ENCODE data around the gene DLG2.
"Not testable (repeated sequence)": the region's sequence is repeated elsewhere in the genome, so short reads cannot be mapped to it uniquely, and the experiment has no call there.

Gene DLG2

DNA sequence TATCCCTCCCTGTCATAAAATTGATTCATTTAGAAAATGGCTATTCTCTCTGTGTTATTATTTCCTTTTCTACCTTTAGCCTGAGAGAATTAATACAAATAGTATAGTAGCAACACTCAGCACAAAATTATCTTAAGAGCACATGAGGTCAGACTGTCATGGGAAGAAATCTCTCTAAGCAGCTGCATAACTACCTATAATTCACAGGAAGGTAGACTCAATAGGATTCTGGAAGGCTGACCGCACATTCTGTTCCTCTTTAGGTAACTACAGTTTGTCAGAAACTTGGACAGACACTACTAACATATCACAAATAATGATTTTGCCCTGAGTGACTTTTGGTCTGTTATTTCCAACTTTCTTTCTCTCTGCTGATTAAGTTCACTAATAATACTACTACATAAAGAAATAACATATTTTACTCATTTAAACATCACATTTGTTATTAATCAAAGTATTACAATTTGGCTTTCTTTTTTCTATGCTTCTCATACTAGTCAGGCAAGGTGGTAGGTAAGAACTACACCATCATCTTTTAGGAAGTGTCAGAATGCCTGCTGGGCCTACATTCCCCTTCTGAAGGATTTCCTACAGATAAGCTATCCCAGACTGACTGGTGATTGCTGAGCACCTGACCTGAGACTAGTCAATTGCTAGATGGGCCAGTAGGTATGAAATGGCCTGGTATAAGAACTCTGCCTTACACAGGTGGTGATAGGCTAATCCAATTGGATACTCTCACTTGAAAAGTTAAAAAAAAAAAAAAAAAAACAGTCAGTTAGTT, 325.1 kb downstream of the DLG2 start:
- DNase-seq = no peak

DNA sequence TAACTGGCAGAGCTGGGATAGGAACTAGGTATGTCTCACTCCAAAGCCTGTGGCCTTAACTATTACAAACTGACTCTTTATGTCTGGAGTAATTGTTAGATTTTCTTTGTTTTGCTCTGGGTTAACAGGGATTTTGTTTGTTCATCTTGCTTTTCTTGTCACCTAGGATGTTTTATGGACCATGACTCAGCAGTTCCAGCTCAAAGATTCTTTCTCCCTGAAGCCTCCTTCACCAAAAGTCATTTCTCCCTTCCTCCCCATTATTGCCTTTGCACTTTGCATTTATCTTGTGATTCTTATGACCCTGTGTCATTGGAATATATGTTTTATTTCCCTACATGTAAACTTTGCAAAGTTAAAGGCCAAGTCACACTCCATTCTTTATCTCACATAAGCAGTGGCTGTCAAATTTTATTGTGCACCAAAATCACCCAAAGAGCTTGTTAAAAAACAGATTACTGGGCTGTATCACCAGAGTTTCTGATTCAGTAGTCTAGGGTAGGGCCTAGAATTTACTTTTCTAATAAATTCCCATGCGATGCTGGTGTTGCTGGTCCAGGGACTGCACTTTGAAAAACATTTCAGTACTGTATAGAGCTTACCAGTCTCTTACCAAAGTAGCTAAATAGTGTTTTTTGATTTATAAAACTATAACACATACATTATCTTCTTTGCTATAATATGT, 327.7 kb downstream of the DLG2 start:
- DNase-seq = no peak

DNA sequence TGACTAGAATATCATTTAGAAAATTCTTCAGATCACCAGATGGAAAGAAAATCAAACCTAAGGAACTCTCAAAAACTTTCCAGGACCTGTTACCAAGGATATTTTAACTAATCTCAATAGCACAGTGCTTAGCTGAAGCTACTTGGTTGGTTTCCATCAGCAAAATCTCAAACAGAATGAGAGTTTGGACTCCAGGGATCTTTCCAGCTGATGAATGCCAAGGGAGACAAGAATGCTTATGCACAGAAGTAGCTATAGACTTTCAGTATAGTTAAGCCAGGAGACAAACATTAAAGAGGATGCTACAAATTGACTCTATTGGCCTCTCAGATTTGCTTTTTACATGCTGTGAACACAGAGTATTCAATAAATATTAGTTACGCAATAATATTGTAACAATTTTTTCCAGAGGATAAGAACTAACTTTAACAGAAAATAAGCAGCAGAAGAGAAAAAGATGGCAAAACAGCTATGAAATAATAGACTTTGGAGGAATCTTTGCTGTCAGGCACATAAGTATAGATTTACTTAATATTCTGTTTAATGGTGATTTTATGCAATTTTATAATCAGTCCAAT, 331.4 kb downstream of the DLG2 start:
- DNase-seq = no peak

DNA sequence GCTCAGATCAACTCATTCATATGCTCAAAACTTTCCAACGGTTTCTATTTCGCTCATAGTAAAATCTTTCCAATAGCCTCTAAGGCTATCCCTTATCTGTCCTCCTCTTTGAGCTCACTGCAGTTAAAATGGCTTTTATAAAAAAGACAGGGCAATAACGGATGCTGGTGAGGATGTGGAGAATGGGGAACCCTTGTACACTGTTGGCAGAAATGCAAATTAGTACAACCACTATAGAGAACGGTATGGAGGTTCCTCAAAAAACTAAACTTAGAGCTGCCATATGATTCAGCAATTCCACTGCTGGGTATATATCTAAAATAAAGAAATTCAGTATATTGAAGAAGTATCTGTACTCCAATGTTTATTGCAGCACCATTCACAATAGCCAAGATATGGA, 345.6 kb downstream of the DLG2 start:
- peak; percentile 63 to 83 for DNase-seq

DNA sequence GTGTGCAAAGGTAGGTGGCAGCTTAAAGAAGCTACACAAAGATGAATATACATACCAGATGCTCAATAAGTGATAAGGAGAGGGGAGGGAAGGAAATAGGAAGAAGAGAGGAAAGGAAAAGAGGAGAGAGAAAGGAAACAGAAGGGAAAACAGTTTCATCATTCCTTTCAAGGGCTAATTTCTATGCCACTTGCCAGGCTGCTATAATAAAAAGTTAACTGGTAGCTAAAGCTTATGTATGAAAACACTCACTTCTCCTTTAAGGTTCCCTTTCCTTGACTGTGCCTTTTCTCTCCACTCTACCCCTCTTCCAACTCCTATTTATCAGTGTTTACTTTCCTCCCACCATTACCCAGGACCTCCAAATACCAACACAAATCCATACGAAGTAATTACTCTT, 347.9 kb downstream of the DLG2 start:
- DNase-seq = peak; percentile 6 to 21

DNA sequence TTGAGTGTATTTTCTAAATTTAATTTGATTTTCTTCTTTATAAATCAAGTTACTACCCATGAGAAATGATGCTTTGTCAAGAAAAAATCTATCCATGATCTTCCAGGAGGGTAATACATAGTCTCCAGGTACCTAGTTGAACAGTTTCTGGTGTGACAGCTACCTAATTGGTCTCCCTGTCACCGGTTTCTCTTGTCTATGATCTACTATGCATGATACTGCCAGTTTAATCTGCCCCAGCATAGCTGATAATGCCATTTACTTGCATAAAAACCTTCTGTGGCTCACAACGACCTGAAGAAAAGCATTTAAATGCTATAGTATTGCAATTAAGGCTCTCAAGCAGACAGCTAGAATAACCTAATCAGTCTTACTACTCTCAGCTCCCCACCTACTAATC, 349.5 kb downstream of the DLG2 start:
- DNase-seq = no peak

DNA sequence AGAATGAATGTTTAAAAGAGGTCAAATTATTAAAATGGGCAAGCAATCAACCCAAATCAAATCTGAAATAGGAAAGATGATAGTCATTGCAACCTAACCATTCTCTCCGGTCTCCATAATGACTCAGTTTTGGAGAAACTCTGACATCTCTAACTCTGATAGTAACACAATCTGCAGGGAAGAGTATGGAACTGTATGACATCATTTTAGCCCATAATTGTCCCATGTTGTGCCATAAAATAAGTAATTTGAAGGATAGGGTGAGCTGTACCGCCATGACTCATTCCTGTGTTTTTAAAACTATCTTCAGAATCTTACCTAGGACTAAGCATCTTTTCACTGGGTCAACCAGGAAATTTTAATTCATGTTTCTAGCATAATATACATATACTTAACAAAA, 350.8 kb downstream of the DLG2 start:
- no peak for DNase-seq

DNA sequence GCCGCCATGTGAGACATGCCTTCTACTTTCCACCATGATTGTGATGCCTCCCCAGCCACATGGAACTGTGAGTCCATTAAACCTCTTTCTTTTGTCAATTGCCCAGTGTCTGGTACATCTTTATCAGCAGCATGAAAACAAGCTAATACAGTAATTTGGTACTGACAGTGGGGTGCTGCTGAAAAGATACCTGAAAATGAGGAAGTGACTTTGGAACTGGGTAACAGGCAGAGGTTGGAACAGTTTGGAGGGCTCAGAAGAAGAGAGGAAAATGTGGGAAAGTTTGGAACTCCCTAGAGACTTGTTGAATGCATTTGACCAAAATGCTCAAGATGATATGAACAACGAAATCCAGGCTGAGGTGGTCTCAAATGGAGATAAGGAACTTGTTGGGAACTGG, 356.8 kb downstream of the DLG2 start:
- not testable (repeated sequence) for DNase-seq

DNA sequence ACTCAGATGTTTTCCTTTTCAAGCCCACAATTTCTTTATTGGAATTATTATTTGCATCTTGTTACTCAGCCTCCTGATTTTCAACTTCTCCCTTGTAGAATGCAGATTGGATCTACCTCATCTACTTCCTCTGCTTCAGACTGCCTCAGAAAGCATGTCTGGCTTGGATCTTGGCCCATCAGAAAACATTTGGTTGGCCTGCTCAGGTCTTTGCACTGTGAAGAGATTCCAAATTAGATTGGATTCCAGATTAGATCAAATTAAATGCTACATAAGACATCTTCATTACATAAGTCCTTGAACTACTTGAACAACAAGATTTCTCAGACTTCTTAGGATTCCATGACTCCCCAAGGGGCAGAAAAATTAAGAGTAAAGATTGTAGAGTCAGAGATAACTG, 358.0 kb downstream of the DLG2 start:
- DNase-seq = peak in 1 of 2 experiments; percentile 29

DNA sequence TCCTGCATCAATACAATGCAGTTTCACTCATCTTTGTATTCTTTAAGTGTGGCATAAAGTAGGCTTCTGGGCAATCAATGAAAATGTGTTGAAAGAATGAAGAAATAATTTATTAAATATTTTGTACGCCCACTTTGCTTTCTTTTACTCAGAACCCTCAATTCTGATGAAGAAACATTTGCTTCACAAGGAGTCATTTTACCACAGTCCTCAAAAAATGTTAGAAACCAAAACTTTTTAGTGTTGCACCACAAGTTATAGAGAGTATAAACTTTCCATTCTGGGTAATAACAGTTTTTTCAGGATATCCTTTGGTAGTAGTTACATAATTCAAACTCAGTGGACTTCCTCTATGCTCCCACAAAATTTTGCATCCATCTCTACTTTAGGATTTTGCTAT, 360.5 kb downstream of the DLG2 start:
- DNase-seq = peak; percentile 40 to 55

DNA sequence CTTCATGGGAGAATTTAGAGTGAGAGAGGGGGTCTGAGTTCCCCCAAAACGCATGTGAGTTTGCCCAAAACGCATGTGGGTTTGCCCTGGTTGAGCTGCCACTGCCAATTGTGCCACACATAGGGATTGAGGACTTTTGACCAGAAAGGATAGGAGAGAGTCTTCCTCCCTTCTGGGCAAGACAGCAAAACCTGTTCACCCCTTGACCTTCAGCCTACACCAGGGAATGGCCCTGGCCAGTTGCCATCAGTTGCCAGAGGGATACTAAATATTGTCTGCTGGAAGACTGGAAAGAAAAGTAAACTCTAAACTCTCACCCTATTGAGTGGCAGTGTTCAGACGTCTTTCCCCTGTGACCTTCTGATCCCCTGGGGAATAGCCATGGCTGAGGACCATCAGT, 363.8 kb downstream of the DLG2 start:
- no peak for DNase-seq

DNA sequence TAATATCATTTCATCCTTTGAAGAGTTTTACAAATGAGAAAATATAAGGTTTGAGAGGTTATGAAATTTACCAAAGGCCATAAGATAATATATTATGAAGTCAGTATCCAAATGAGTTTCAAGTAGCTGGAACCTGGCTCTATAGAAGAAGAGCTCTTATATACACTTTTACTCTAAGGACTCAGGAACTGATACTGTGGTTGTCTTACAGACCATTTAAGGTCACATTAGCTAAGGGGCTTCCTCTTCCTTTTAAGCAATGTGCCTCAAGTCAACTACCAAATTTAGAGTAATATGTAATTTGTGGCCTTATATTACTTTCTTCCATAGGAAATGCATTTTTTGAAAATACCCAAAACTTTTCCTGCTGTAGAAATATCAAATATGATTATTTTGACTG, 369.3 kb downstream of the DLG2 start:
- peak; percentile 51 to 72 for DNase-seq

DNA sequence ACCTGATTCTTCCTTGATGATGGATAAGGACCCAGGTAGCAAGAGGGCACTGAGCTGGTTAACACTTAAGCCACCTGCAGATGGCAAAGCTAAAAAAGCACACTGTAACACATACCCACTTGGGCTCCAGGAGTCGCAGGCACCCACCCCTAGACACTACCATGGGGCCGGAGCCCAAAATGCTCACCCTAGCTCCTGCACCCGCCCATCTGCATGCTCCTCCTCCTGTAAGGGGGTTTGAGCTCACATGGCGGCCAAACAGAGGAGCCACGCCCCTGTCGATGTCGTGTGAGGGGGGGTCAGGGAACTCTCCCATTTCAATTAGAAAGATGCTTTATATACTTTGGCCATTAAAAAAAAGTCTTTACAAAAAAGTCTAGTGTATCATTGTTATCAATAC, 370.7 kb downstream of the DLG2 start:
- no peak for DNase-seq

DNA sequence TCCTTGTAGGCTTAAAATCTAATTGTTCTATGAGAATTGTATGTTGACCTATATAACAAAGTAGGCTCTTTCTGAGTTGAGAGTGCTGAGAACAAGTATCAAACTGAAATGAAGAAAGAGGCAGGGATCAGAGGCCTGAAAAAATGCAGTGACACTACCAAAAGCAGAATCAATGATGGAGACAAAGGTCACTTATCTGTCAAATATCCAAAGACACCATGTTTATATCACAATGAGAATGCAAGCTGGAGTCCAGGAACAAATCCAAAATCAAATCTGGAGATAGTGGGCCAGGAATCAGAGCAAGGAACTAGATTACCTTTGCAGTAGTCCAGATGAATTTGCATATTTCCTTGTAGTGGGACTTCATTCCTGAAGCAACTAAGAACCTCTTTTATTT, 377.7 kb downstream of the DLG2 start:
- no peak for DNase-seq

DNA sequence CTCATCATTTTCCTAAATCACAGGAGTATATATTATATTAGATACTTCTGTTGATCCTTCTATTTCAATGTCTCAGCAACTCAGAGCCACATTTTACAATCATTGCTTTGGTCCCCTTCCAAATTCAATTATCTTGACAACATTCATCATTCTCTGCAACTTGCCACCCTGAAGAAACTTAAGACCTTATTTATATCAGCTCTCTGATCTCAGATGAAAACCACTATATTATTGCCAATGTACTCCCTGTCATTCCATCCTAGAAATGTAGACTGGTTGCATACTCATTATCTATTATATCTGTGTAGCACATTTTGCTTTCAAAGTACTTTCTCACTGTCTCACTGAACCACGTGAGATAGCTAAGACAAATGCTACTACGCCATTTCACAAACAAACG, 379.3 kb downstream of the DLG2 start:
- DNase-seq = no peak

DNA sequence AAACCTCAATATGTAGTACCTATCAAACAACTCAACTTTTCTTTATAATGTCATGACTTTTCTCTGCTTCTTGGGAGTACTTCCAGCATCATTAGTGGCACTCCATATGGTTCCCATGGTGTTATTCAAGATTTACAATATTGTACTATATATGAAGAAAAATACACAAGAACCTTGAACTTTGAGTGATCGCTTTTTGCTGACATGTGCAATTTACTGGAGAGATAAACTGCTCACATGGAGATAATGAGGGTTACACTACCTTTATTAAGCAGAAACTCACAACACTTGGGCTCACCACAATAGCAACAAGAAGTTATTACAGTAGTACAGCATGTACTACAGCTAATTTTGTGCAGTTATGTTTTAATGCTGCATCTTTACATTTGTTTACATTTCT, 388.2 kb downstream of the DLG2 start:
- no peak for DNase-seq

DNA sequence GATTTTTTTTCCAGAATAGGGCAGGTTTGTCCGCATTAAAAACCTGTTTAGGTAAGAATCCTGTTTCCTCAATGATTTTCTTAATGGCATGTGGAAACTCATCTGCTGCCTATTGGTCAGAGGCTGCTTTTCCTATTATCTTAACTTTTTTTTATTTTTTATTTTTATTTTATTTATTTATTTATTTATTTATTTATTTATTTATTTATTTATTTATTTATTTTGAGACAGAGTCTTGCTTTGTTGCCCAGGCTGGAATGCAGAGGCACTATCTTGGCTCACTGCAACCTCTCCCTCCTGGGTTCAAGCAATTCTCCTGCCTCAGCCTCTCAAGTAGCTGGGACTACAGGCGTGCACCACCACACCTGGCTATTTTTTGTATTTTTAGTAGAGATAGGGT, 389.1 kb downstream of the DLG2 start:
- not testable (repeated sequence) for DNase-seq

DNA sequence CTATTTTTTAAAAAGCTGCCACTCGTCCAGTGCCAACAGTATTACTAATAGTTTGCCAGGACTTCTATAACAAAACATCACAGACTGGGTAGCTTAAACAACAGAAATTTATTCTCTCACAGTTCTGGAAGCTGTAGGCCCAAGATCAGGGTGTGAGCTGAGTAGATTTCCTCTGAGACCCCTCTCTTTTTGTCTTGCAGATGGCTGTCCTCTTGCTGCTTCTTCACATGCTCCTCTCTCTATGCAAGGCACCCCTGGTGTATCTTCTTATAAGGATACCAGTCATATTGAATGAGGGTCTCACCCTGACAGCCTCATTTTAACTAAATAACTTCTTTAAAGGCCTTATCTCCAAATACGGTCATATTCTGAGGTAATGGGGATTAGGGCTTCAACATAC, 390.9 kb downstream of the DLG2 start:
- DNase-seq = no peak

DNA sequence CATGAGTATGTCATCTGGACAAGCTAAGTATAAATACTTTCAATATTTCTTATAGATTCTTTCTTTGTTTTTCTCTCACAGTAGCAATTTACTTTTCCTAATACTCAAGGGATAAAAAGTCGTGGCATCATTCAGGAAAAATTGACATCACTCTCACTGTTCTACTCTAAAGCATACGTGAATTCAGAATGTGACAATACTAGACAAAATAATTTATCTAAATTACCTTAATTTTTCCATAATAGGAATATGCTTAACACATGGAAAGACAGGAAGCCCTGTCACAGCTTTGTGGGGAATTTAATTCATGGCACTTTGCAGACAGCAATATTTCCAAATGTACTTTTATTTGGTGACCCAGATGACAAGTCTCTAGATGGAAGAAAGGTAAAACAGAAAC, 394.6 kb downstream of the DLG2 start:
- DNase-seq = no peak

DNA sequence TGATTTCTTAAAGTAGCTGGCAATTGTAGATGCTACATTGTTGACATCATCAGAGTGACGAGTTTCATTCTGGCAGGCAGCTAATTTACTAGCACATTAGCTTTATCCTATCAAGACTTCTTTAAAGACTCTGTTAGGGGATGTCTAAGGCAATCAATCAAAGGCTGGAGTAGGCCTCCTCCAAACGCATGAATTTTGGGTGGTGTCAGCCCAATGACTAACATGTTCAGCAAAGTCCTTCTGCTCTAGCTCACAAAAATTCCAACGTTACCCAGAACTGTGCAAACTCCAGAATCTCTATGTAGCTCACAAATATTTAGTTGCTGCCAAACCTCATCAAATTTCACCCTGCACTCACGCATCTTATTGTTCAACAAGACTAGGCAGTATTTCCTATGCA, 395.6 kb downstream of the DLG2 start:
- no peak for DNase-seq

DNA sequence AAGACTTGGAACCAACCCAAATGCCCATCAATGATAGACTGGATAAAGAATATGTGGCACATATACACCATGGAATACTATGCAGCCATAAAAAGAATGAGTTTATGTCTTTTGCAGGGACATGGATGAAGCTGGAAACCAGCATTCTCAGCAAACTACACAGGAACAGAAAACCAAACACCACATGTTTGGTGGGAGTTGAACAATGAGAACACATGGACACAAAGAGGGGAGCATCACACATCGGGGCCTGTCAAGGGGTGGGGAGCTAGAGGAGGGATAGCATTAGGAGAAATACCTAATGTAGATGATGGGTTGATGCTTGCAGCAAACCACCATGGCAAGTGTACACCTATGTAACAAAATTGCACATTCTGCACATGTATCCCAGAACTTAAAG, 397.4 kb downstream of the DLG2 start:
- not testable (repeated sequence) for DNase-seq

DNA sequence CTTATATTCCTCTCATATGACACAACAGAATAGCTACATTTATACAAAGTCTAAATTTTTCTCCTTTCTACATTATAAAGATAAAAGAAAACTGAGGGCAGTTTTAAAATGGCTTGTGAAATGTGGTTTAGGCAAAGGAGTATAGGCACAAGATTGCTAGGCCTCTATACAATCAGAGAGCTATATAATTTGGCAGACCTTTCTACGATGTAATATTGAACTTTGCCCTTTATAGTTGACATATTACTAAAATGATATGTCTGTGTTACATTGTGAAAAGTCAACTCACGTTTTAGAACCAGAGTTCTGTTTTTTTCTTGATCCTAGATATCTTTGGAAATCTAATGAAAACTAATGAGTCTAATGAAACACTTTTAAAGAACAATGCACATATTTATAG, 430.2 kb downstream of the DLG2 start:
- DNase-seq = no peak

DNA sequence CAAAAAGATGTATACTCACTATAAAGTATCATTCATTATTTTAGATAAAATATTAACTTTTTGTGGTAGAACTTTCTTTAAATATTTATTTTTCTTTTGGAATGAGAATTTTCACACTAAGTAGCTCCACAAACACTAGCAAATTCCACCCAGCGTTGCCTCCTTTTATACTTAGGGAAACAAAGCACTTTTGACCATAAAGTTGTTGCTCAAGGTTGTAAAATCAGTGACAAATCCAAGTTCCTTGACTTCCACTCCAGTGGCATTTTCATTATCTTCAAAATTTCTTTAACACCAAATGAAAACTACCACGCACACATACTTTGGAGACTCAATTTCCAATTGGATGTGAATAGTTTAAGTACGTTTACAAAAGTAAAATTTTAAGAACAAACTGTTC, 431.2 kb downstream of the DLG2 start:
- no peak for DNase-seq

DNA sequence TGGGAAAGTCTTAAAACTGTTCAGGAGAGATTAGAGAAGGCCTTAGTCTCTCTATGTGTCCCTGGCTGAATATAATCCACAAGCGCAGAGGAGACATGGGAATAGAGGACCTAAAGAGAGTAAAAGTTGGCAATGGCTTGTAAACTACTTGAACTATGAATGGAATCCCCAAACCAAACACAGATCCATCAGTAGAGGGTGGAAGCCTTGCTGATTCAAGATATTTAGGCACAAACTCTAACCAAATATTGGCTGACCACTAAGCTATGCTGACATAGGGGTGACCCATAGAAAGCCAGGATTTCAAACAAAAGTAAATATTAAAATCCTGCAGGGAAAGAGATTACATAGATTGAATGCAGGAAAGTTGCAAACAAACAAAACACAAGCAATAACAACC, 439.2 kb downstream of the DLG2 start:
- no peak for DNase-seq
